ENCODE data around the gene HINFP. TPM values are rescaled to one million over a fixed set of nuclear protein-coding genes. Genes with fewer than 3 reads are reported as not detected.

The HINFP gene
- total and polyA plus RNA-seq, 9 of the 15 experiments (the other 6 are each of a cell fraction or from before 2014, with no cell fraction given): 13.8 to 34.1 (median 22.5) TPM

GRCh38 chr11:119144825-119145486 is 23.6 kb downstream of the HINFP start (continued):
- TF ChIP-seq POU5F1 (IDR thresholded peaks at IDR 0.05; ENCODE audit: borderline replicate concordance, low read depth, low read length, partially characterized antibody): no peak
- TF ChIP-seq ZNF354B (CRISPR knock-in tag; IDR thresholded peaks at IDR 0.05): no peak
- TF ChIP-seq SMAD1 (IDR thresholded peaks at IDR 0.05; ENCODE audit: low read depth, low read length, partially characterized antibody): no peak
- no peak for TF ChIP-seq MEIS2 (IDR thresholded peaks at IDR 0.05; ENCODE audit: partially characterized antibody)
- TF ChIP-seq GTF2B (IDR thresholded peaks at IDR 0.05; ENCODE audit: extremely low read depth, insufficient read length): no peak
- peak; percentile 29; the same call in 1 of the 2 replicates for TF ChIP-seq REST (IDR thresholded peaks at IDR 0.05; ENCODE audit: borderline replicate concordance)
- no peak for TF ChIP-seq REST (CRISPR knock-in tag; IDR thresholded peaks at IDR 0.05; ENCODE audit: low read depth)
- TF ChIP-seq CHD2 (IDR thresholded peaks at IDR 0.05; ENCODE audit: low read depth, low read length): no peak
- no peak for TF ChIP-seq HLTF (IDR thresholded peaks at IDR 0.05)
- TF ChIP-seq SOX6 (IDR thresholded peaks at IDR 0.05): no peak
- no peak for TF ChIP-seq ZNF184 (CRISPR knock-in tag; IDR thresholded peaks at IDR 0.05)
- no peak for TF ChIP-seq ZBTB12 (CRISPR knock-in tag; IDR thresholded peaks at IDR 0.05)
- peak; percentile 47 for TF ChIP-seq EGR1 (conservative IDR thresholded peaks at IDR 0.05)
- TF ChIP-seq STAT6 (CRISPR knock-in tag; IDR thresholded peaks at IDR 0.05): no peak
- TF ChIP-seq MXI1 (IDR thresholded peaks at IDR 0.05; ENCODE audit: low read depth, low read length): no peak
- TF ChIP-seq MEF2D (tag; conservative IDR thresholded peaks at IDR 0.05; ENCODE audit: low read depth): no peak
- TF ChIP-seq ELF1 (tag; IDR thresholded peaks at IDR 0.05): 0 out of 2 replicates have a peak, but pooled peaks have one; percentile 31
